NCI-H748 (cell line): ENCODE results near the gene KIF6.

Experiments used
- DNase-seq: peaks from one replicate; lab custom pipeline; 2025; ENCODE audit not compliant: unreplicated experiment; lab: John Stamatoyannopoulos, UW

Gene KIF6, protein sequence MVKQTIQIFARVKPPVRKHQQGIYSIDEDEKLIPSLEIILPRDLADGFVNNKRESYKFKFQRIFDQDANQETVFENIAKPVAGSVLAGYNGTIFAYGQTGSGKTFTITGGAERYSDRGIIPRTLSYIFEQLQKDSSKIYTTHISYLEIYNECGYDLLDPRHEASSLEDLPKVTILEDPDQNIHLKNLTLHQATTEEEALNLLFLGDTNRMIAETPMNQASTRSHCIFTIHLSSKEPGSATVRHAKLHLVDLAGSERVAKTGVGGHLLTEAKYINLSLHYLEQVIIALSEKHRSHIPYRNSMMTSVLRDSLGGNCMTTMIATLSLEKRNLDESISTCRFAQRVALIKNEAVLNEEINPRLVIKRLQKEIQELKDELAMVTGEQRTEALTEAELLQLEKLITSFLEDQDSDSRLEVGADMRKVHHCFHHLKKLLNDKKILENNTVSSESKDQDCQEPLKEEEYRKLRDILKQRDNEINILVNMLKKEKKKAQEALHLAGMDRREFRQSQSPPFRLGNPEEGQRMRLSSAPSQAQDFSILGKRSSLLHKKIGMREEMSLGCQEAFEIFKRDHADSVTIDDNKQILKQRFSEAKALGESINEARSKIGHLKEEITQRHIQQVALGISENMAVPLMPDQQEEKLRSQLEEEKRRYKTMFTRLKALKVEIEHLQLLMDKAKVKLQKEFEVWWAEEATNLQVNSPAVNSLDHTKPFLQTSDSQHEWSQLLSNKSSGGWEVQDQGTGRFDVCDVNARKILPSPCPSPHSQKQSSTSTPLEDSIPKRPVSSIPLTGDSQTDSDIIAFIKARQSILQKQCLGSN

DNA sequence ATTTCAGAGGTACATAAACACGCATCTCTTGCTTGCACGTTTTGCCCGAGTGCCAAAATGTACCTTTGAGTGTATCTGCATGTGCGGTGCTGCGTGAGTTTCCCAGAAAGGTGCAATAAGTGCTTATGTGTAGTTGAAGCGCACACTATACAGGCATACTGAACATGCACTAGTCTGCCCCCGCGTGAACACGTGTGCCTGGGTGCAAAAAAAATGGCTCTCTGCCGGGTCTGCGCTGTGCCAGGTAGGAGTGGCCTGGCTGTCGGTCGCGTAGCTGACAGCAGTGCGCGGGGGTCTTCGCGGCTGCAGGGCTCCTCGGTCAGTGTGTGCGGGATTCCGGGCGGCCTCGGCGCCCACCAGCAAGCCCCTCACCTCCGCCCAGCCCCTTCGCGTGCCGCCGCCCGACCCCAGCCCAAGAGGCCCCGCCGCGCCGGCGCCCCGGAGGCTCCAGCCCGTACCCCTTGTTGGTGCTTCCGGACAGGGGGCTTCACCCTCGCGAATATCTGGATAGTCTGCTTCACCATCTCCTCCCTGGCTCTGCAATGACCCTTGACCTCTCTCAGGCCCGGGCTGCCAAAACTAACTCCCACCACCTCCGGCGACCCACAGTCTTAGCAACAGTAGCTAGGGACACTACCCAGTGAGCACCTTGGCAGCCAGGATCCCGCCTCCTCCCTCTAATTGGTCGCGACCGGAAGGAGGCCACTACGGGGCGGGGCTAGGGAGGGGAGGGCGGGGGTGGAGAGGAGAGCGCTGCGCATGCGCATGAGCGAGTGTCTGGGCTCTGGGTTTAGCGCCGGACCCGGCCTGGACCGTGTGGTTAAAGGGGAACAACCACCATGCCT, at the start of gene KIF6:
TSS of gene KIF6 (minus strand) at position 622 of the 845 bp plus-strand sequence. CDS start at position 524, 98 bp downstream.
- peak; percentile 97 for DNase-seq

DNA sequence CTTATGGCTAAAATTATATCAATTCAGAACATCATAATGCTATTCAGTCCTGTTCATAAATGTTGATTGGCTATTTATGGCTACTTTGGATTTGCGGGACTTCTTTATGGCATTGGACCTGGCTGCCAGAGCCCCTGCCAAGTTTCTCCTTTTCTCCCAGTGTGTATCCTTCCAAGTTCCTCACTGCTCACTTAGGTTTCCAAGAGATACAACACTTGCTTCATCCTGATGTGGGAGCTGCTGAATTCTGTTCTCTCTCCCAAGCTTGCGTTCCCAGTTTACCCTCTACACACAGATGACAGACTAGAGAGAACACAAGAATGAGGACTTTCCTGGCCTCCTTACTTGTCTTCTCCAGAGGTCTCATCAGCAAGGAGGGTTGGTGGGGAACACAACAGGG, 48.6 kb upstream of the KIF6 start:
- no peak for DNase-seq

DNA sequence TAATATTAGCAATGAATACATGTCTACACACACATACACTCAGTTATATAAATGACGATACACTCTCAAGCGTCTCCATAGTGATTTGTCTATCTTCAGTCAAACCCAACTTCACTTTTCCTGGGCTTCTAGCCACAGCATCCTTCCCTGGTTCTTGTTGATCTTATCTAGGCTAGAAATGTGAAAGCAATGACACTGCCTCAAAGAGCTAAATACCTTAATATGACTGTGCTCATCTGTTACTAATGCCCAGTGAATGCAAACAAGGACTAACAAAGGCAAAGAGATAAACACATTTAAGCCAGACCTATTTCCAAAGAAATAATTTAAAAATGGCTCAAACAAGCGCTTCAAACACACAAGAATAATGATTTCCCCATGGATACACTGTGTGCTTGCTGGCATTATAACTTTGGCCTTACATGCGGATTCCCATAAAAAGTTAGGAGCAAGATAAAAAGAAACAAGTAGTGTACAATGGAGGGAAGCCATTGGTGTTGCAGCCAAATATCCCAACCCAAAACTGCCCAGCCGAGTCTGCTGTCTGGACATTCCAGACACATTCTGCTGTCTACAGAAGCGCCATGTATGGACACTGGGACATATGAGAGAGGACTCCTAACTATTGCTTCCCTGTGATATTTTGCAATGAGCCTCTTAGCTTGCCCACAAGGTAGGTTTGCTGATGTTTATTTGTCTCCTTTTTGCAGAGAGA, 47.5 kb upstream of the KIF6 start:
- no peak for DNase-seq

DNA sequence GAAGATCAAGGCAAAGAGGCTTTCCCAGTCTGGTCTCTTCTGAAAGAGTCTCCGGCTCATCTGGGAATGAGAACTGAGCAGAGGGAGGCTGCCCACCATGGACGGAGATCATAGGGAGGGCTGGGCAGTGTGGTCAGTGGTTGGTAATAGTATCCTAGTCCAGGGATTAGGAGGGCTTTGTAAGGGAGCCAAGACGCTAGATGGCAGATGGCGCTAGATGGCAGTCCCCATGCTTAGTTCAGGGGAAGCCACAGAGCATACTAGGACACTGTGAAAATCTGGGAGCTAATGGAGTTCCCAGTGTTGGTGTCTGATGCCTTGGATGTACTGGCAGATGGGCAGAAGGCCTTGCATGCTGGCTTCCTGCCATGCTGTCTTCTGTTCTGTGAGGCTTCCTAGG, 45.2 kb upstream of the KIF6 start:
- no peak for DNase-seq

DNA sequence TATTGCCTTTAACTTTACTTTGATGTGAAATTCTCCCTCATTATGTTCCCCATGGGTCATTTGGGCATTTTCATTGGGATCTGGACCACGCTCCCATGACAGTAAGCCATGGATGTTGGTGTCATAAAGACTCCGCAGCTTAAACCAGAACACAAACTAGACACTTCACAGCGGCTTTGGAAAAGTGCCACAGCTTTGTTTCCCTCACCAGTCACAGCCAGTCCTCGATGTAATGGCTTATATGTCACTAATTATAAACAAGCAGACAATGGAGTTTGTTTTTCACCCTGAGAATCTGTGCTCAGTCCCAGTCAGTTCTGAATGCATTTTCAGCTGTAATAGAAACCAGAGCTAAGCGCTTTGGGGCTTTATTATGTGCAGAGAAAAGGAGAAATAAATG, 43.8 kb upstream of the KIF6 start:
- peak; percentile 60 for DNase-seq

DNA sequence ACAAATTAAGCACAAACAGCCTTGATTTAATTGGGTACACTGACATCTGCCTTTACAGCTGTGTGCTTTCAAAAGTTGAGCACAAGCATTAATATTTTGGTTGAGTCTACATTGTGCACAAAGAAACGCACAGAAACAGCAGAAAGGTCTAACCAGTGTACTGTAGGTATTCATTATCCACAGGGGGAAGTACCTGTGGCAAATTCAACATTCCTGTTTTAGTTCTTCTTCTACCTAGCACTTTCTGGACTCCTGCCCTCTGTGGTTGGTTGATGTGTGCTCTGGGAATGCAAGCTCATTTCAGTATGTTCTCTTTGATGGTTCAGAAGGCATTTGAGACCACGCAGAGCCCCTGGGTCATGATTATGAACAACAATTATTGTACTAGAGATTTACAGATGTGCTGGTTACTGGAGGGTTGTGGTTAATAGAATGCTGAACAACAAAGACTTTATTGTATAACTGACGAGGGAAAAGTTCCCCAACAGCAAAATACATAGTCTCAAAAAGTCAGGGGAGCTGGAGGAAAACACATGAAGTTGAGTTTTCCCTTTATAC, 40.4 kb upstream of the KIF6 start:
- DNase-seq = no peak

DNA sequence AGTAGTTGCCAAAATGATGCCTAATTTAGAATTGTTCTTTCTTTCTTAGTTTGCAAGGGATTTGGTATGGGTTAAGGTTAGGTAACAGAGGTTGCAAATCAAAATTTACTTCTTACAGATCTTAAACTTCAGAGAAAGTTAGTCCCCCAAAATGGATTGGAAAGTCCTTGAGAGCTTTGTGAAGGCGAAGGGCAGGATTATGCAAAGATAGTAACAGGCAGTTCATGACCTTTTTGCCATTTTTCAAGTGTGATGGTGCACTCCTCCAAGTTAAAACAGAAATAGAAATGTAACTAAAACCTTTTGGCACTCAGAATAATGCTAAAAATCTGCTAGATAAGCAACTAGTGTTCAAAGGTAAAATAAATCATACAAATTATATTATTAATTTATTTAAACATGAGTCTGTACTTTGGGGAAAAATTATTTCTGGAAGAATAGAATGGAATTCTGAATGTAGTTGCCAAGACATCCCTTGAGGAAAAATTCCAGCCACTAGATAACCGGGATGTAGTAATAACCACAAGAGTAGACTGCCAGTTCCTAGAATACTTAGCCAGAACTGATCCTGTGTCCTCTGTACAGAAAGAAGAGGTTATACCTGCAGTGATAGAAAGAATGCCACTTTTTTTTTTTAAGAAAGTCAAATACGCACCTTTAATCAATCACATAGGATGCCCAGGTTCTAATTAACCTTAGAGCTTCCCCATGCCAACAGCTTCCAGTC, 35.2 kb upstream of the KIF6 start:
- DNase-seq = no peak

DNA sequence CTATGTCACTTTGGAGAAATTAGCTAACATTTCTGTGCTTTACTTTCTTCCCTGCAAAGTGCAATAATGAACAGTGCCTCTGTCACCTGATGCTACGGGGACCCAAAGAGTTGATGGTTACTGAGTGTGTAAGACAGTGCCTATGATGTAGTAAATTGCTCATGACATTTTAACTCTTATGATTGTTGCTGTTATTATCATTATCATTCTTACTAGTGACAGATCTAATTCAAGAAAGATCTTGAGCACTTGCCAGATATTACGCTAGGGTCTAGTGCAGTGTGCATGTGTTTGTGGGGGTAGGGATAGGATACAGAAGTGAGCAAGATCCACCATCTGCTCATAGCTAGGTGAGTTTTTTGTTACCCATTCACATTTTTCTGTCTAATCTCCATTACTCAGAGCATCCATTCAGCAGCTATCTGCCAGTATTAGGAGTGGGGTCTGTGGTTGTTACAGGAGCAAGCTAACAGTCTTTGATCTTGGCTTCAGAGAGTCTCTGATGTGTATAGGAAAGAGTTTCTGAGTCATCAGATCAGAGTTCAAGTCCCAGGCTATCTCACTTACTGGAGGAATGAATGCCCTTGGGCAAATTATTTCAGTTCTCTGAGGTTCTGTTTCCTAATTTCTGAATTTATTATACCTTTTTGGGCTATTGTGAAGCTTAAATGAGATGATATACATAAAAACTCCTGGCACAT, 33.8 kb upstream of the KIF6 start:
- DNase-seq = no peak

DNA sequence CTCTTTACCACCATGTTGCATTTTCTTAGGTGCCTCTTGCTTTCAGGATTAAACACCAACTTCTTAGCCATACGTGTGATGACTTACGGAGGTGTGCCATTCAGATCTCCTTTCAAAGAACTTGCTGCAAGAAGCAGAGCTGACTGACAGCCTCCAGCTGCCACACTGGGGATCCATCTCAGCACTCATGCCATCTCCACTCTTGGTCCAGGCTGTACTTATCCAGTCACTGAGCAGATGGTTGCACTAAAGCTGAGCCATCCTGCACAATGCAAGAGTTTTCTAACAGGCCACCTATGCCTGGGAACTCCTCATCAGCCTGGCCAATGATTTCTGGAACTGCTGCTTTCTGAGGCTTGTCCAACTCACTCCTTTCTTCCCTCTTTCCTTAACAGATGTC, 31.4 kb upstream of the KIF6 start:
- no peak for DNase-seq

DNA sequence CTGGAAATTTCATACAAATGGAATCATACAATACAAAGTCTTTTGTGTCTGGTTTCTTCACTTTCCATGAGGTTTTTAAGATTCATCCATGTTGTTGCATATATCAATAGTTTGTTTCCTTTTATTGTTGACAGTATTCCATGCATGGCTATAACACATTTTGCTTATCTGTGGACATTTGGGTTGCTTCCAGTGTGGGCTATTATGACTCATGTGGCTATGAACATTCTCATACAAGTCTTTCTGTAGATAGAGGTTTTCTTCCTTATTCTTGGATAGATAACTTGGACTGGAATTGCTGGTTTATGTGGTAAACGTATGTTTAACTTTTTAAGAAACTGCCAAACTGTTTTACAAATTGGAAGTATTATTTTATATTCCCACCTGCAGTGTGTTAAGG, 30.0 kb upstream of the KIF6 start:
- no peak for DNase-seq

DNA sequence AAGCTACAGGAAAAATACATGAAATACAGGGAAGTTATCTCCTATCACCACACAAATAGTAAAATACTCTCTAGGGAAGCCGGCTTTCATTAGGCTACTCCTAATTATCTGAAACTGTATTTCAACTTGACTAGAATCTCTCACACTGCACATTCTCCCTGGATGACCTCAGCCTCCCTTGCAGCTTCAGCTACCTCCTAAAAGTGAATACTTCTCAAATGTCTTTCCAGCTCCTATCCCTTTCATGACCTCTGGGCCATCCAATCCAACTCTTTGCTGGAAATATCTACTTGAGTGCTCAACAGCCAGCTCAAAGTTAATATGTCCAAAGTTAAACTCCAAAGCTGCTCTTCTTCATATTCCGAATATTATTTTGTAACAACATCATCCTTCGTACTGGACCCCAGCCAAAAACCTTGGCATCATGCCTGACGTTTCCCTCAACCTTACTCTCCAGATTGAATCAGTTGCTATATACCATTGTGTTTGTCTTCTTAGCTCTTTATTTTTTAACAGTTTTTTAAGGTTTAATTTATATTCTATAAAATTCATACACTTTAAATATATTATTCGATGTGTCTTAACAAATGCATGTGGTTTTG, 29.4 kb upstream of the KIF6 start:
- no peak for DNase-seq

DNA sequence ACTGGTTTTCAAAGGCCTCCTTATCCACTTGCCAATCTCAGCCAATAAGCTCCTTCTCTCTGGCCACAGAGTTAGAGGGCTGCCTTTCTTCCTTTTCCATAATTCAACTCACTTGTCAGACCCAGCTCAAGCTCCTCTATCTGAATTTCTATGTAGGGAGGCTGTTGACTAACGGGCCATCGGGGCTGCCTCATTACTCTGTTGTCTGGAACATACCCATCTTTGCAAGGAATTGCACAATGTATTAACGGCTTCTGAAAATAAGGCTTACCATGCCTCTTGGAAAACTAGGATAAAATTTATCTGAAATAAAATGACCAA, 28.5 kb upstream of the KIF6 start:
- DNase-seq = no peak

DNA sequence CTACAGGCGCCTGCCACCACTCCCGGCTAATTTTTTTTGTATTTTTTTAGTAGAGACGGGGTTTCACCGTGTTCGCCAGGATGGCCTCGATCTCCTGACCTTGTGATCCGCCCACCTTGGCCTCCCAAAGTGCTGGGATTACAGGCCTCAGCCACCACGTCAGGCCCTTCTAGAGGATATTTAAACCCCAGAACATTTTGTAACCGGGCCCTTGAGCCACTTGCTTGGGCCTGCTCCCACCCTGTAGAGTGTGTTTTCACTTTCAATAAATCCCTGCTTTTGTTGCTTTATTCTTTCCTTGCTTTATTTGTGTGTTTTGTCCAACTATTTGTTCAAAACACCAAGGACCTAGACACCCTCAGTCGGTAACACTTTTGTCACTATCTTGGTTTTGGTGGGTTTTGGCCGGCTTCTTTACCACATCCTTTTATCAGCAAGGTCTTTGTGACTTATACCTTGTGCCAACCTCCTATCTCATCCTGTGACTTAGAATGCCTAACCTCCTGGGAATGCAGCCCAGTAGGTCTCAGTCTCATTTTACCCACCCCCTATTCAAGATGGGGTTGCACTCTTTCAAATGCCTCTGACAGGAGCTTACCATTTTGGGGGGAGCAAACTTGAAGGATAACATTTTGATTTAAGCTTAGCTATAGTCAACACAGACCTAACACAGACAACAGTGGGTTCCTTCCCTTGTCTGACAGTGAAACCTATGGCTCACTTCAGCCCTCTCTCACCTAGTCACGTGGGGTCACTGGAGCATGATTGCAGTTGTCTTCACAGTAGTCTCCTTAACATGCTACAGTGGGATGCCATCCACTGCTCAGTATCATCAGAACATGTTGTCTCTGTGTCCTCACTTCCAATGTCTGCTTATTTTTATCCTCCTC, 27.9 kb upstream of the KIF6 start:
- DNase-seq = no peak

DNA sequence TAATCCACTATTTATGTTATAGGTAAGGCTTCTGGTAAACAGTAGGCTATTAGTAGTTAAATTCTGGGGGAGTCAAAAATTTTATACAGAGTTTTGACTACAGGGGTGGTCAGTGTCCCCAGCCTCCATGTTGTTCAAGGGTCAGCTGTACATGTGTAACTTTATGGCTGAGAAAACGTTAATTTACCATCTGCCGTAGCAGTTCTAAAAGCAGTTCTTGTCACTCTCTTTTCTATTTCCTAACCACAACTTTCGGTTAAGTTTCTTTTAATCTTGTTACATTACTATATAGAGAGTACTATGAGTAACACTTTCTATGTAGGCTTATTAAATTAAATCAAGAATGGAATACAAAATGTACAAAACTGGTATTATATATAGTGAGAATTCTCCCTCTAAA, 21.6 kb upstream of the KIF6 start:
- no peak for DNase-seq

DNA sequence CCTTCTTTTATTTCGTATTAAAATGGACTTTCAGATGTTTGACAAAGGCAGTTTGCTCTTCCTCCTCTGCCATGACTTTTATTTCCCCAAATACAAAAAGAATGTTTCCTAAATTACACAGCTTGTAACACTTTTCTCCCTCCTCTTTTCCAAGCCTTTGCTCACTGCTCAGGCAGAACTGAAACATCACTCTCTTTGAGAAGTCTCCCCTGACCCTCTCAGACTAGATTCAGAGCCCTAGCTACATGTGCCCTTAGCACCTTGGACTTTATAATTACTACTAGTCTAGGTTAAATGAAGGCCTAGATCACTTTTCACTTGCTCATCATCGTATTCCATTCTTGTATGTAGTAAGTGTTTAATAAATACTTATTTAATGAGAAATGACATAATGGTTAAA, 8.5 kb upstream of the KIF6 start:
- no peak for DNase-seq

DNA sequence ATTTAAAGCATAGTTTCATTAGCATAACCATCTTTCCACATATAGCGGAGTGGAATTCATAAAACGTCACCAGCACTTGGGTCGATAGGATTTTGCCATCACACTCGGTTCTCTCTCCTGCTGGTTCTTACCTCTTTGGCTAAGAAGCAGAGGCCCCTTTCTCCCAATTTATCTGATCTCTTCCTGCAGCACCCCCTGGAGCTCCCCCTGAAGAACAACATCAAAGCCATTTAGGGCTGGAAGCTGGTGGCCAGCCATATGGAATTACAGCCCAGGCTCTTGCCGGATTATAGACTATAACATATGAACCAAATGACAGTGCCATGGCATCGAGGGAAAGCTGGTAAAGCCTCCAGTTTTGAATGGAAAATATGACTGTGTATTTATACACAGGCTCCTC, 6.4 kb upstream of the KIF6 start:
- peak; percentile 10 for DNase-seq

DNA sequence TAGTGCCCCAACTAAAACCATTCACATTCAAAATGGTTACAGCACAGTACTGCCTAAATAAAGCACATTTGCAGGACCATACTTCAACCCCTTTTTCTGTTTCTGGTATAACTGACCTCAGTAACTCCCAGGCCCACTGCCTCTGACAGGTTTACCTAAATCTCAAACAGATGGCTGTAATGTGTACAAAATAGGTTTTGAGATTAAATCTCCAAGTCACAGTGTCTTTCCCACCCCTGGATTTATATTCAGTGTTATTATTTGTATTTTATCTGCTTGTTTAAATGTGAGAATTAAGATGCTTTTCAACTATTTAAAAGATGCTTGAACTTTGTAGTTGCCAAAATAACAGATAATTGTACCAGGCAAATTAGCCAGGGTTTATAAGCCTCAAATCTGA, 4.7 kb upstream of the KIF6 start:
- no peak for DNase-seq

DNA sequence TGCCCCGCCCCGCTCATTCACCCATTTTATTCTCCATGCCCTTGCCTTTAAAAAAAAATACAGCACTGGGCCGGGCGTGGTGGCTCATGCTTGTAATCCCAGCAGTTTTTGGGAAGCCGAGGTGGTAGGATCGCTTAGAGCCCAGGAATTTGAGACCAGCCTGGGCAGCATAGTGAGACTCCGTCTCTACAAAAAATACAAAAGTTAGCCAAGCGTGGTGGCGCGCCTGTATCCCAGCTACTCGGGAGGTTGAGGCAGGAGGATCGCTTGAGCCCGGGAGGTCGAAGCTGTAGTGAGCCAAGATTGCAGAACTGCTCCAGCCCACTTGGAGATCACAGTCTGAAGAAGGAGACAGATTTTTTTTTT, 407 bp upstream of the KIF6 start:
- no peak for DNase-seq
